Natural killer cell (primary cell): ENCODE results near the gene KNG1. TPM values are rescaled to one million over a fixed set of nuclear protein-coding genes. Genes with fewer than 3 reads are reported as not detected.

Experiments used
- ATAC-seq, 3 donors: fragments of 150-1000 bp in 2 of 3; fragments of 200-7000 bp in 1 of 3; cut with Tn5 transposase; 1 replicate in 1 of 3; 2 replicates in 2 of 3; pipeline ENCODE4 v1.10.0; 2021; ENCODE audit warnings: mild to moderate bottlenecking in 2 of 3, moderate library complexity in 2 of 3
- DNase-seq, 2 donors: peaks; one replicate each; pipeline versions ENCODE4 v3.0.0 to v3.0.0-alpha.2; 2013 to 2021; ENCODE audit warnings: mixed read lengths in 1 of 2
- H3K27ac ChIP-seq: one replicate; pipeline ENCODE4 v1.5.1; 2013; ENCODE audit warnings: mild to moderate bottlenecking, low read length
- H3K27me3 ChIP-seq: one replicate; pipeline ENCODE4 v1.6.1; 2013; ENCODE audit warnings: low read length; ENCODE audit not compliant: control insufficient read depth, insufficient read depth
- H3K36me3 ChIP-seq: one replicate; pipeline ENCODE4 v1.6.1; 2013; ENCODE audit warnings: low read length; ENCODE audit not compliant: control insufficient read depth, insufficient read depth
- H3K4me1 ChIP-seq: one replicate; pipeline ENCODE4 v1.6.1; 2013; ENCODE audit warnings: low read length; ENCODE audit not compliant: control insufficient read depth, insufficient read depth
- H3K4me3 ChIP-seq: one replicate; pipeline ENCODE4 v1.5.1; 2013; ENCODE audit warnings: low read length
- H3K9me3 ChIP-seq: one replicate; pipeline ENCODE4 v1.6.1; 2013; ENCODE audit warnings: low read length; ENCODE audit not compliant: control insufficient read depth, insufficient read depth
- H3K27ac Mint-ChIP-seq, 2 donors: one replicate each; pipeline ENCODE4 v1.8.0; 2022; ENCODE audit warnings: mild to moderate bottlenecking in 2 of 2, mixed read lengths in 2 of 2, moderate library complexity in 1 of 2
- H3K27me3 Mint-ChIP-seq, 2 donors: one replicate each; pipeline ENCODE4 v1.8.0; 2022; ENCODE audit warnings: low read depth in 2 of 2, mixed read lengths in 2 of 2
- H3K36me3 Mint-ChIP-seq: one replicate; pipeline ENCODE4 v1.8.0; 2022; ENCODE audit warnings: mixed read lengths
- H3K4me1 Mint-ChIP-seq, 2 donors: one replicate each; pipeline ENCODE4 v1.8.0; 2022; ENCODE audit warnings: mixed read lengths in 2 of 2
- H3K4me3 Mint-ChIP-seq: one replicate; pipeline ENCODE4 v1.8.0; 2022; ENCODE audit warnings: mild to moderate bottlenecking, moderate library complexity, mixed read lengths
- H3K9me3 Mint-ChIP-seq, 2 donors: one replicate each; pipeline ENCODE4 v1.8.0; 2022; ENCODE audit warnings: mixed read lengths in 2 of 2
- CTCF ChIP-seq: fragments of 200-600 bp; IDR thresholded peaks from one replicate; pipeline ENCODE4 v1.8.0; 2022; ENCODE audit warnings: antibody characterized with exemption
- WGBS: methylation state at CpG from one replicate; pipeline ENCODE4 v1.1.7; 2013; ENCODE audit warnings: missing lambda C conversion rate; ENCODE audit not compliant: insufficient coverage; 5-methylcytosine and 5-hydroxymethylcytosine counted together
- intact Hi-C: fragments of 100-400 bp; cut with micrococcal nuclease; formaldehyde crosslinking; loops from one replicate; pipeline ENCODE4 v1.14.2; 2022
- total RNA-seq, 4 donors: library from RNA; stranded (reverse); fragments of 120-200 nt in 1 of 4; gene quantifications; one replicate each; pipeline versions ENCODE4 v1.2.3 to v1.2.4, GENCODE V29; 2013 to 2022

The KNG1 gene
- not detected for total RNA-seq
- not detected for total RNA-seq (2013)

GRCh38 chr3:186717039-186717457 is at the start of gene KNG1:
KNG1 (plus strand) TSS chr3:186717359; CDS start chr3:186717543, 184 bp downstream.
- 68% methylated on average over 3 of the region's 3 CpGs for WGBS
- Histone ChIP-seq H3K4me1 (no peaks in the 10 kb centered on the region), H3K27me3 (peaks cover 2% of the 10 kb centered on the region), H3K27ac (no peak within 1 kb of the TSS), H3K9me3 (no peaks in the 10 kb centered on the region), H3K36me3 (no peaks in the 10 kb centered on the region), H3K4me3 (no peak within 1 kb of the TSS)
- H3K27me3 Mint-ChIP-seq: peaks cover 17 to 27% of the 10 kb centered on the region in 2 donors
- ATAC-seq: no peak
- no peak within 1 kb of the TSS for H3K4me3 Mint-ChIP-seq
- no peaks in the 10 kb centered on the region for H3K4me1 Mint-ChIP-seq
- intact Hi-C loops: no loop called here
- no peak for DNase-seq
- H3K36me3 Mint-ChIP-seq: no peaks in the 10 kb centered on the region
- TF ChIP-seq CTCF: no peak
- H3K27ac Mint-ChIP-seq: no peak within 1 kb of the TSS
- no peaks in the 10 kb centered on the region for H3K9me3 Mint-ChIP-seq

DNA sequence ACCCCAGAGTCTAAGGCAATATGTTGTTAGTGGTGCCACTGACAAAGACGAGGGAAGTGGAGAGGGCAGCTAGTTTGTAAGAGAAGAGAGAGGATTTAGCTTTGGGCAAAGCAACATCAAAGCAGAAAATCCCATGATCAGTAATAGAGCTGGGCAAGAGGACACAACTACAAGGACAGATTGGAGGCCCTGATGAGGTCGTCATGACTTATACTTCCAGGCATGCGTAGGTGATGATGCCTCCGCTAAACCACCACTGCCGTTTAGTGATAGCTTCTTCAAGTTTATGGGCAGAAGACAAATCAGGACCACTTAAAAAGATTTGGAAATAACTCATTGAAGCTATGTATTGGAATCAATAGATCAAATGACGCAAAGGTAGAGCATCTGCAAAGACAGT is 48.7 kb upstream of the KNG1 start:
- no peak overlapping the region for H3K27ac Mint-ChIP-seq
- no peak overlapping the region for H3K4me3 Mint-ChIP-seq
- Histone ChIP-seq H3K27ac (no peak overlapping the region), H3K27me3 (no peaks in the 10 kb centered on the region), H3K36me3 (no peaks in the 10 kb centered on the region), H3K9me3 (no peaks in the 10 kb centered on the region), H3K4me3 (no peak overlapping the region), H3K4me1 (no peaks in the 10 kb centered on the region)
- H3K27me3 Mint-ChIP-seq: peaks cover 31 to 58% of the 10 kb centered on the region in 2 donors
- no peaks in the 10 kb centered on the region for H3K36me3 Mint-ChIP-seq
- no peaks in the 10 kb centered on the region for H3K9me3 Mint-ChIP-seq
- 75% methylated on average over 5 of the region's 6 CpGs for WGBS
- TF ChIP-seq CTCF: no peak
- no peak for DNase-seq
- intact Hi-C loops: no loop called here
- no peak for ATAC-seq
- peaks cover 0 to 4% of the 10 kb centered on the region in 2 donors for H3K4me1 Mint-ChIP-seq

DNA sequence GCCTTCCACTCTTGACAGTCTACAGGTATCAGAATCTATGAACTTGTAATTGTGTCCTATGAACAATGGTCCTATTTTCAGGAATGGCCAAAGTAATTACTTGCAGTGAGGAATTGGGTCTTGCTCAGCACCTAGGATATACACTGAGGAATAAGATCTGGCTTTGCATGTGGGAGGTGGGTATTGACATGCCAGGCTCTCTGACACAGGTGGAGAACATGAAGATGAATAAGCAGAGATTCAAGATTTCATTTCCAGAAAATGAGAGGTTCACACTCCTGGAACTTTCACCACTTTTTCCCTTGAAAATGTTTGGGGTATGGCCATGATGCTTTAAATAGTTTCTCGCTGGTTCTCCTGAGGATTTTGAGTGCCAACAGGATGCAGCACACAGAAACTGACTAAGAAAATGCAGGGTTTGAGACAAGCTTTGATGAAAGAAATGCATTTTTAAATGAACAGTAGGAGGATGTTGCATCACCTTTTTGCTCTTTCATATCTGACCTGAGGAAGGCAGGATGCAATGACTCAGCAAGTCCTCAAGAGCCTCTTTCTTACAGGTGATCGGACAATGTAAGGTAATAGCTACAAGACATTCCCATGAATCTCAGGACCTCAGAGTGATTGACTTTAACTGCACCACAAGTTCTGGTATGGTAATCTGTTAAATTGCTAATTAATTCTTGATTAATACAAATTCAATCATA is 47.6 kb upstream of the KNG1 start:
- peaks cover 27 to 56% of the 10 kb centered on the region in 2 donors for H3K27me3 Mint-ChIP-seq
- Histone ChIP-seq H3K27ac (no peak overlapping the region), H3K9me3 (no peaks in the 10 kb centered on the region), H3K4me1 (no peaks in the 10 kb centered on the region), H3K36me3 (no peaks in the 10 kb centered on the region), H3K4me3 (no peak overlapping the region), H3K27me3 (no peaks in the 10 kb centered on the region)
- TF ChIP-seq CTCF: no peak
- H3K9me3 Mint-ChIP-seq: no peaks in the 10 kb centered on the region
- no peak for ATAC-seq
- WGBS: 85% methylated on average over 2 of the region's 2 CpGs
- H3K4me1 Mint-ChIP-seq: no peaks in the 10 kb centered on the region
- H3K4me3 Mint-ChIP-seq: no peak overlapping the region
- intact Hi-C loops: no loop called here
- H3K27ac Mint-ChIP-seq: no peak overlapping the region
- no peak for DNase-seq
- no peaks in the 10 kb centered on the region for H3K36me3 Mint-ChIP-seq

- TF ChIP-seq CTCF: no peak
- H3K4me1 ChIP-seq: no peaks in the 10 kb centered on the region
- intact Hi-C loops: no loop called here
- Mint-ChIP-seq H3K27ac (no peak overlapping the region), H3K27me3 (peaks cover 30 to 61% of the 10 kb centered on the region in 2 donors), H3K4me3 (no peak overlapping the region), H3K36me3 (no peaks in the 10 kb centered on the region), H3K9me3 (no peaks in the 10 kb centered on the region), H3K4me1 (no peaks in the 10 kb centered on the region)
- no peak overlapping the region for H3K4me3 ChIP-seq
- ATAC-seq (no peak), DNase-seq (no peak)
- no peaks in the 10 kb centered on the region for H3K36me3 ChIP-seq
- H3K27me3 ChIP-seq: no peaks in the 10 kb centered on the region
- no peaks in the 10 kb centered on the region for H3K9me3 ChIP-seq
- no peak overlapping the region for H3K27ac ChIP-seq
These were observed 47.0 kb upstream of the KNG1 start for GRCh38 chr3:186670155-186670554.
